NCI-H2171 (cell line): Measurements from ENCODE around the gene NPDC1.

Source experiments
- DNase-seq: peaks from one replicate; lab custom pipeline; 2025; lab: John Stamatoyannopoulos, UW

The NPDC1 gene

DNA sequence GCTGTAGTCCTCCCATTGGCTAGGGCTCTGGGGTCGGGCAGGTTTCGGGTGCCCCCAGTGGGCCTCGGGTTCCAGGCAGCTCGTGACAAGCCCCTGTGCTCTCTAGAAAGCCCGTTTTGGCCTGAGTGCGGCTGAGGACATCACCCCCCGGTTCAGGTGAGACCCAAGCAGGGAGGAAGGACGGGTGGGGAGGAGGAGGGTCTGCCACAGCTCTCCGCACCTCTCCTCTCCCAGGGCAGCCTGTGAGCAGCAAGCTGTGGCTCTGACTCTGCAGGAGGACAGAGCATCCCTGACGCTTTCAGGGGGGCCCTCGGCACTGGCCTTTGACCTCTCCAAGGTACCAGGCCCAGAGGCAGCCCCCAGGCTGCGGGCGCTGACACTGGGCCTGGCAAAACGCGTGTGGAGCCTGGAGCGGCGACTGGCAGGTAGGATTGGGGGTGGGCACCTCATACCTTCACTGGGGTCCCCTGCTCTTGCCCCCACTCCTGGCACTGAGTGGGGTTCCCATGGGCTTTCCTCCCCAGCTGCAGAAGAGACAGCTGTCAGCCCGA is 53.1 kb downstream of the NPDC1 start:
- no peak for DNase-seq

DNA sequence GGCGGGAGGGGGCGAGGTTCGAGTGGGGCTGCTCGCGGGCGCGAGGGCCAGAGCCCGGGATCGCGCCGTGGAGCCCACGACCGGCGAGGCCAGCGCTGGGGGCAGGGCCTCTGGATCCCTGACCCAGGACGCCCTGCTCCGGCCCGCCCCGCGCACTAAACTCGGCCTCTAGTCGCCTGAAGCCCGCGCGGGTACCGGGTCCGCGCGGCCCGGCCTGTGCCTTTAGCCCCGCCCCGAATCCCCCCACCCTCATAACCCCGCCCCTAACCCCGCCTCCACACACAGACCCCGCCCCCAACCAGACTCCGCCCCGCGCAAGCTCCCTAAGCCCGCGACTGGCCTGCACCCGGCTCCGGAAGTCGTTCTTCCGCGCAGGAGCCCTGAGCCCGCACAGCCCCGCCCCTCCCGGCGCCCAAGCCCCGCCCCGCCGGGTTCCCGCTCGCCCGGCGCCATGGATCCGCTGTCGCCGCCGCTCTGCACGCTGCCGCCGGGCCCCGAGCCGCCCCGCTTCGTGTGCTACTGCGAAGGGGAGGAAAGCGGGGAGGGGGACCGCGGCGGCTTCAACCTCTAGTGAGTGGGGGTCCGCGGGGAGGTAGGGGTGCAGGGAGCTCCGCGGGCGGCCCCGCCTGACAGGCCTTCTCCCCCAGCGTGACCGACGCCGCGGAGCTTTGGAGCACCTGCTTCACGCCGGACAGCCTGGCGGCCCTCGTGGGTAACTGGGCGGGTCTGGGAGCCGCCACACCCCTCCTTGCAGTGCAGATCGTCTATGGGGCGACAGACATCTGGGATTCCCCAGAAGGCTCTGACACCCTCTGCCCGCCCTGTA is 53.8 kb downstream of the NPDC1 start, which contains the start of gene PAXX:
TSS of gene PAXX (plus strand) at position 430 of the 826 bp plus-strand sequence. CDS start at position 452, 22 bp downstream.
- DNase-seq = peak; percentile 93

DNA sequence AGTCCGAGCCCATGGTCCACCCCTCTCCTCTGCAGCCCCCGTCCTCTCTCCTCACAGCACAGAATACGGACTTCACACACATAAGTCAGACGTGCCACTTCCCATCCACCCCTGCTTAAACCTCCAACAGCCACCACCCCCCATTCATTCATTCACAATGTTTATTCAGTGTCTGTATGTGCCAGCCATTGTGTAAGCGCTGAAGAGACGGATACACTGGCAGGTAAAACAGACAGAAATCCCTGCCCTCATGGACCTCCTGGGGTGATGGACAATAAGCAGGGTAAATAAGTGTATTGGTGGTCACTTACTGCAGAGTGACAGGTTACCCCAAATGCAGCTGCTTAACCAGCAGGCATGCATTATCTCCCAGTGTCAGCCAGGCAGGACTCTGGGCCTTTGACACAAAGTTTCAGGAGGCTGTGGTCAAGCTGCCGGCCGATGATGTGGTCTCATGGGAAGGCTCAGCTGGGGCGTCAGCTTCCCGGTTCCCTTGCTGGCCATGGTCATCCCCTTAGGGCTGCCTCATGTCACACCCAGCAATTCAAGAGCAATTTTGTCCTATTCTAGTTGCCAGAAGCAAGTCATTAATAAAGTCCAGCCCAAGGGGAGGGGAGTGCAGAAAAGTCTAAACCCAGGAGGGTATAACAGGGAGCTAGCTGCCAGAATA is 55.6 kb downstream of the NPDC1 start:
- no peak for DNase-seq
